ENCODE results near the gene SEC61B.

GRCh38 chr9:99177576-99178366 lies 44.3 kb upstream of the SEC61B start:
- no peak for TF ChIP-seq CTCF (IDR thresholded peaks at IDR 0.05)
- no peak for TF ChIP-seq POLR2A (IDR thresholded peaks at IDR 0.05)
